ENCODE measurements around the gene ADCY9. TPM values are rescaled to one million over a fixed set of nuclear protein-coding genes. Genes with fewer than 3 reads are reported as not detected.

Gene ADCY9
- total RNA-seq, 1 experiment from 2014 or later, result 4.7 TPM

GRCh38 chr16:3922241-3922640, 194.0 kb downstream of the ADCY9 start:
- H3K27ac Mint-ChIP-seq, result no peak overlapping the region
- DNase-seq, result no peak
- no peaks in the 10 kb centered on the region for H3K23me2 ChIP-seq (ENCODE audit: insufficient read length, low read depth, low read length, poor library complexity, severe bottlenecking)
- H2BK20ac ChIP-seq (ENCODE audit: low read depth, low read length, poor library complexity, severe bottlenecking), result no peak overlapping the region
- H3K27ac ChIP-seq (ENCODE audit: insufficient read length, low read depth, low read length), result no peak overlapping the region
- no CpG with 5 or more reads among the region's 13 CpGs for WGBS (ENCODE audit: extremely low coverage, insufficient read length, low lambda C conversion rate)
- no peak overlapping the region for H3T11ph ChIP-seq (ENCODE audit: low read length)
- peaks cover 0 to 5% of the 10 kb centered on the region in 2 experiments; a peak in 2 of 4 replicates for H3K4me1 Mint-ChIP-seq
- H3K18ac ChIP-seq (ENCODE audit: insufficient read length, low read depth, low read length), result no peak overlapping the region
- H4K20me1 ChIP-seq (ENCODE audit: control insufficient read depth, insufficient read depth, insufficient read length), result no peaks in the 10 kb centered on the region
- H2AFZ ChIP-seq (ENCODE audit: low read length), result no peak overlapping the region
- H3K27me3 Mint-ChIP-seq (ENCODE audit: low read depth), result peaks cover 9% of the 10 kb centered on the region
- H3K56ac ChIP-seq (ENCODE audit: insufficient read length, low read depth, low read length), result no peak overlapping the region
- no peak overlapping the region for H4K5ac ChIP-seq (ENCODE audit: insufficient read length, low read depth, low read length)
- H3K14ac ChIP-seq (ENCODE audit: insufficient read depth, low read length), result no peak overlapping the region
- peaks cover 4 to 8% (median 6%) of the 10 kb centered on the region in 3 experiments; a peak in 6 of 7 replicates for H3K36me3 Mint-ChIP-seq (ENCODE audit: insufficient read depth in 1 of 3, low read depth in 3 of 3)
- H3K4me2 ChIP-seq (ENCODE audit: insufficient read depth, insufficient read length, low read length), result no peak overlapping the region
- no peak overlapping the region for H3K4me3 Mint-ChIP-seq
- TF ChIP-seq CTCF (conservative IDR thresholded peaks at IDR 0.05), result no peak
- no peaks in the 10 kb centered on the region for H3K27me3 ChIP-seq (ENCODE audit: insufficient read depth, low read length)
- H3K23ac ChIP-seq (ENCODE audit: insufficient read length, low read depth, low read length), result no peak overlapping the region
- no peak overlapping the region for H2BK15ac ChIP-seq (ENCODE audit: low read depth, low read length)
- no peak overlapping the region for H4K91ac ChIP-seq (ENCODE audit: insufficient read length, low read depth, low read length)
- no peak overlapping the region for H2BK120ac ChIP-seq (ENCODE audit: low read depth, low read length, poor library complexity, severe bottlenecking)
- H3K79me2 ChIP-seq (ENCODE audit: insufficient read depth, low read length), result no peaks in the 10 kb centered on the region
- H3K79me1 ChIP-seq (ENCODE audit: insufficient read depth, low read depth, low read length, poor library complexity, severe bottlenecking), result no peaks in the 10 kb centered on the region
- no peak overlapping the region for H2AK5ac ChIP-seq (ENCODE audit: insufficient read length, low read length)
- no peak overlapping the region for H3K4ac ChIP-seq (ENCODE audit: low read depth, low read length)
- H3K9ac ChIP-seq (ENCODE audit: extremely low read depth, insufficient read length, low read length), result no peak overlapping the region
- no peaks in the 10 kb centered on the region for H3K9me3 ChIP-seq (ENCODE audit: control insufficient read depth, low read depth, low read length)
- H4K8ac ChIP-seq (replicated peaks; ENCODE audit: insufficient read length, low read depth, low read length), result no peak overlapping the region
- H3K9me3 Mint-ChIP-seq, result peaks cover 12 to 19% of the 10 kb centered on the region in 2 experiments
- no peaks in the 10 kb centered on the region for H3K4me1 ChIP-seq (ENCODE audit: insufficient read depth, low read length)
- no peak overlapping the region for H2BK5ac ChIP-seq (ENCODE audit: insufficient read length, low read length)
- H2BK12ac ChIP-seq (ENCODE audit: insufficient read length, low read depth, low read length), result no peak overlapping the region

Data from H9 (cell line).